ENCODE data around the gene NAV2.

Gene NAV2

DNA sequence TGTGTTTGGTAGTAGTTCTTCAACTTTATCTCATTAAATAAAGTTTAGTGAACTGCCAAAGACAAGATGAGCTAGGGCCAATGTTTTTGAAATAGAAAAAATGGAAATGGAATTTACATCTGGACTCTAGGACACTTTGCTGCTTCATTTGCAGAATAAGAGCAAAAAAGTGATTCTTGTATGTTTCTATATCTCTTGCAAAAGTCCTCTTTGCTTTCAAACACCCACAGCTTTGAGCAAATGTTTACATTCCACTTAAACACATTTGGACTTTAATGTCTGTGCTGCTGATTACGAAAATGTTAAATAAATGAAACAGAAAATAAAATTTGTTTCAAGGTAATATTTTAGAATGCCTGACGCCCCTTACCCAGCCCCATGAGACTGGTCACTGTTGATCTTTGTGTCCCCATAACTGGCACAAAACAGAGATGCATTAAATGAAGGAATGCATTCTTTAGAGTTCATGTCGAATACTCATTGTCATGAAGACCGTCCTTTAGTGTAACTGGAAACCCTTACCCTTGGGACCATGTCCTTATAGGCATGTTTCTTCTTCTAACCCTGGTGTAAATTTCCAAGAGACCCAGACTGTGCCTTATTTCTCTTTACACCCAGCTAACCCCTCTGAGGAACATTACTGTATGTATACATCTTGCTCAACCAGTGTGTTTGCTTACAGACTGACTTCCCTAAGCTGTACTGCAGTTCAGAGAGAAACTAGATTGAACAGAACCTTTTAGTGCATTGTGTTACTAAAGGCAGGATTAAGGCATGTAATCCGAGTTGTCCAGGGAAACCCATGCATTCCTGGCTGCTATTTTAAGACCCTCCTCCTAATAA, 199.7 kb downstream of the NAV2 start:
- TF ChIP-seq, protein P1, sequence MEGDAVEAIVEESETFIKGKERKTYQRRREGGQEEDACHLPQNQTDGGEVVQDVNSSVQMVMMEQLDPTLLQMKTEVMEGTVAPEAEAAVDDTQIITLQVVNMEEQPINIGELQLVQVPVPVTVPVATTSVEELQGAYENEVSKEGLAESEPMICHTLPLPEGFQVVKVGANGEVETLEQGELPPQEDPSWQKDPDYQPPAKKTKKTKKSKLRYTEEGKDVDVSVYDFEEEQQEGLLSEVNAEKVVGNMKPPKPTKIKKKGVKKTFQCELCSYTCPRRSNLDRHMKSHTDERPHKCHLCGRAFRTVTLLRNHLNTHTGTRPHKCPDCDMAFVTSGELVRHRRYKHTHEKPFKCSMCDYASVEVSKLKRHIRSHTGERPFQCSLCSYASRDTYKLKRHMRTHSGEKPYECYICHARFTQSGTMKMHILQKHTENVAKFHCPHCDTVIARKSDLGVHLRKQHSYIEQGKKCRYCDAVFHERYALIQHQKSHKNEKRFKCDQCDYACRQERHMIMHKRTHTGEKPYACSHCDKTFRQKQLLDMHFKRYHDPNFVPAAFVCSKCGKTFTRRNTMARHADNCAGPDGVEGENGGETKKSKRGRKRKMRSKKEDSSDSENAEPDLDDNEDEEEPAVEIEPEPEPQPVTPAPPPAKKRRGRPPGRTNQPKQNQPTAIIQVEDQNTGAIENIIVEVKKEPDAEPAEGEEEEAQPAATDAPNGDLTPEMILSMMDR (IDR thresholded peaks at IDR 0.05; ENCODE audit: low read depth, low read length, missing control alignments): no peak
- in situ Hi-C loops (cut with HindIII; ENCODE audit: low sequenced_read_pairs): no loop called here

DNA sequence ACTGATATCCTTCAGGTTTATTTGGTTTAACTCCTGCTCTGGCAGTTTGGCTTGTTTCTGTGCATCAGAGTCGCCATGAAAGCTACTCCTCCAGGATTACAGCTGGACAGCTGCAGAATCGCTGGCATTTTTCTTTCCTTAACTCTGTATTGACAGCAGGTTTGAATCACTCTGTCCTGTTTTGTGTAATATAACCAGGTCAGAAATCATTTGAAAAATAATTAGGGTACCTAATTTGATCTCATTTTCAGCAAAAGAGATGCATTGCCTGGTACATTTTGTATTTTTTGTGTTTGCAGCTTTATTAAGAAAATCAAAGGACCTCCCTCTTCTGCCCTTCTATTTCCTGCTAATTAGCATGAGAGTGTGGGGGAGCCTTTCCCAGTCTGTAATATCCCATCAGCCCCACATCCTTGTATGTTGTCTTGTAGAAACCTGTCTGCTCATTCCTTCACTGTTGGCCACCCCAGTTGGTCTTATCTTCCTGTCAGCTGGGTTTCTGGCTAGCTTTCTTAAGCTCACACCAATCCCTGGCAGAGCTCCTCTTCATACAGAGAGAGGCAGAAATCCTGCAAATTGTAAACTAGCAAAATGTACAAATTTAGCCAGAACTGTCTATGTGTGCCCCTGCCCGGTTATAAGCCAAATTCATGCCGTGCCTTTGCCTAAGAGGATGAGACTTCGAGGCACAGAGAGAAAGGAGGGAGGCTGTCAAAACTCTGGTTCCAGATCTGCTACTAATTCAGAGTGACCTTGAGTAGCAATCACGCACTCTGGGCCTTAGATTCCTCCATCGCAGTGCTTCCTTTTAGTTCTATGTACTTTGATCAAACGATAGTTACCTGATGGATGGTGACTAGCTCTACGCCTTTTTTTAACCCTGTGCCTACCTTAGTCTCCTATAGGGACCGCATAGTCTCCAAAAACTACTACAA, 200.6 kb downstream of the NAV2 start:
- H3K4me3 ChIP-seq (ENCODE audit: low read depth, low read length): no peak overlapping the region
- TF ChIP-seq, protein P1 (IDR thresholded peaks at IDR 0.05; ENCODE audit: low read depth, low read length, missing control alignments): no peak
- no peak for DNase-seq (ENCODE audit: low read depth)
- in situ Hi-C loops (cut with HindIII; ENCODE audit: low sequenced_read_pairs): no loop called here

More for the DNA sequence above, 199.7 kb downstream of the NAV2 start:
- DNase-seq (ENCODE audit: low read depth): no peak
- no peak overlapping the region for H3K4me3 ChIP-seq (ENCODE audit: low read depth, low read length)

DNA sequence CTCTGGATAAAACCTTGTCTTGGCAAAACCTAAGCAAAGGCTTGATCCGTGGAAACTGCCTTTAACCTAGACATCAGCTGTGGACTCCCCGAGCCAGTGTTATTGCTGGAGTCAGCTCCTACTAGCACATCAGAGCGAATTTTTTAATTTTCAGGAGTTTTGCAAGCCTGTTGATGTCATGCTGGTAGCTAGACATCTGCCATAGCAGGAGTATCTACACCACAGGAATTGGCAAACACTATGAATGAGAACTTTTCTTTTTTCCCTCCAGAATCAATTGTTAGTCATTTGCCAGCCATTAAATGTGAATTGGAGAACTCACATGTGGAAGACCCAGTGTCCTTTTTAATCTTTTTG, 201.2 kb downstream of the NAV2 start:
- in situ Hi-C loops (cut with HindIII; ENCODE audit: low sequenced_read_pairs): no loop called here
- DNase-seq (ENCODE audit: low read depth): no peak
- H3K4me3 ChIP-seq (ENCODE audit: low read depth, low read length): no peak overlapping the region
- TF ChIP-seq, protein P1 (IDR thresholded peaks at IDR 0.05; ENCODE audit: low read depth, low read length, missing control alignments): no peak

DNA sequence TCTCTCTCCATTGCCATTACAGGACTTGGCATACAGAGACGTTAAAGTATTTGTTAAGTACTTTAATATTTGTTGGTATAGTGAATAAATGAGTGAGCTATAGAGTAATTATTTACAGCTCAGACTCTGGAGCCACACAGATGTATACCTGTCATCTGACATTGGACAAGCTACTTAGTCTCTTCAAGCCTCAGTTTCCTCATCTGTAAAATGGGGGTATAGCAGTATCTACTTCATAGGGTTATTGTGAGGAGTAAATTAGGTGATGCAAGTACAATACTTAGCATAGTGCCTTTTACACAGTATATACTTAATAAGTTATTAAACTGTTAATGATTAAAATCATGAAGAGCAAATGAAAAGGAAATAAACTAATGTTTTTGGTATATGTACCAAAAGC, 203.2 kb downstream of the NAV2 start:
- no peak for DNase-seq (ENCODE audit: low read depth)

DNA sequence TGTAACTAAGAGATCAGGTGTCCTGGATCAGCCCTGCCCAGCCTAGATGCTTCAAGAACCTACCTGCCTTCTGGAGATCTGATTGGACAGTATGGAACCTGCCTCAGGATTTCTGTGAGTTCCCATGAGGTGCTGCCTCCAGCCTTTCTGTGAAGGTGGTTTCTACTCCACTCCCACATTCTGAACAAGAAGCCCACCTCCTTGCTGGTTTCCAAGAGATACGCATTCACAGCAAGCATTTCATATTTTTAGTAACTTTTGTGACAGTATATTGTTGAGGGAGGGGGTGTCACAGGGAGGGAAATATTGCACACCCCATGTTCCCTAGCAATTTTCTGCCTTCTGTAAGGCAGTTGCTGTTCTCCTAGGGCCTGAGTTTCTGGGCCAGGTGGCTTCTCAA, 204.4 kb downstream of the NAV2 start:
- in situ Hi-C loops (cut with HindIII; ENCODE audit: low sequenced_read_pairs): no loop called here
- no peak for DNase-seq (ENCODE audit: low read depth)
- TF ChIP-seq, protein P1 (IDR thresholded peaks at IDR 0.05; ENCODE audit: low read depth, low read length, missing control alignments): no peak
- no peak overlapping the region for H3K4me3 ChIP-seq (ENCODE audit: low read depth, low read length)

More for the DNA sequence above, 203.2 kb downstream of the NAV2 start:
- in situ Hi-C loops (cut with HindIII; ENCODE audit: low sequenced_read_pairs): no loop called here
- no peak overlapping the region for H3K4me3 ChIP-seq (ENCODE audit: low read depth, low read length)
- TF ChIP-seq, protein P1 (IDR thresholded peaks at IDR 0.05; ENCODE audit: low read depth, low read length, missing control alignments): no peak

DNA sequence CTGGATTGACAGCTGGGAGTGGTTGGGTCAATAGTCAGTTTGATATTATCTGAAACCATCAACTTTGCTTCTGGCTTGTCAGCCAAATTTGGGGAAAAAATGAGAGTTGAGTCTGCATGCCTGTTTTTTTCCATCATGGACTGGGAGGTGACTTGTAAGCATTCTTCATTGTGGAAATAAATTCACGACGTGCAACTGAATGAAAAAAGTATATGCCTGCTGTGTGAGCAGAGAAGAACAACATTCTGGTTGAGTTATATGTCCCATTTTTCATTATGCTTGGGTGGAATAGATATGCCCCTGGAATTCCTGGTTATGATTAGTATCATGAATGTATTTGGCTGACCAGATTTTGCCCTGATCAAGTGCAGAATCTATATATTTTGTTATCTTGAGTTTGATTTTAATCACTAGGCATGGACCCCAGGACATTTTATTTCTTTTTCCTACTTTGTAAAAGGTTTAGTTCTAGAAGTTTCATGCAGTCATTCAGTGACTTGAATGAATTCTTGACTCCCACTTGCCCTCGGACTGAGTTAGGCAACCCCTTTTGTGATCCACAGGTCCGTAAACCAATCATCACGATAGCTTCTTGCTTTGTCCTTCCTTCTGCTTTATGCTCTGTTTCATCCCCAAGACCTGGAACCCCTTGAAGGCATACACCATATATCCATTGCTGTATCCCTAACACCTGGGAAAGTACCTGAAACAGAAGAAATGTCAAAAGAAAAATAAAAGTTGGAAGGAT, 205.8 kb downstream of the NAV2 start:
- TF ChIP-seq, protein P1 (IDR thresholded peaks at IDR 0.05; ENCODE audit: low read depth, low read length, missing control alignments): no peak
- no peak overlapping the region for H3K4me3 ChIP-seq (ENCODE audit: low read depth, low read length)
- DNase-seq (ENCODE audit: low read depth): no peak
- in situ Hi-C loops (cut with HindIII; ENCODE audit: low sequenced_read_pairs): no loop called here

Measured in astrocyte of the cerebellum (primary cell).